ENCODE measurements around the gene CCND3.

Gene CCND3

DNA sequence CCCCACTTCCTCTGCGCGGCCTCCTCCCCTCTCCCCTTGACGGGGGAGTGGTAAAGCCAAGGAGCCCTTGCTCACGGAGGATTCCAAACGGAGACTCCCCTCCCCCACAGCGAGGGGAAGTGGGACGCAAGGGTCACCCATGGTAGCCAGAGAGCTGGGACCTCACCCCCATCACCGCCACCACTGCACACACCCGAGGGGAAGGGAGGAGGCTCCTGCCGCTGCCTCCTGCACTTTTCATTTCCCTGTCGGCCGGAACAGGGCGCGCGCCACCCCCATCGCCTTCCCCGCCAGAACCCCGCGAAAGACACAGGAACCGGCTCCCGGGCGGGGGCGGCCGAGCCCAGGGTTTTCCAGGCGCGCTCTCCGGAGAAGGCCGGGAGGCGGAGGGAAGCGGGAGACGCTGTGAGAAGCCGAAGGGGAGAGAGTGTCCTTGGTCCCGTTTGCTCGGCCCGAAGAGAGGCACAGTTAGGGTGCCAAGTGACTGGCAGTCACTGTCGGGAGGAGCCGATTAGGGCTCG is 789 bp downstream of the CCND3 start:
- Histone ChIP-seq H2AFZ (ENCODE audit: low read depth, low read length) (peak overlapping the region; percentile 53), H3K4me1 (ENCODE audit: insufficient read depth, low read length) (peaks cover 29% of the 10 kb centered on the region), H3K9me3 (ENCODE audit: low read length) (no peaks in the 10 kb centered on the region), H3K36me3 (ENCODE audit: insufficient read depth, low read length) (peaks cover 5% of the 10 kb centered on the region), H3K27me3 (ENCODE audit: insufficient read depth, low read length) (no peaks in the 10 kb centered on the region), H3K4me3 (ENCODE audit: low read length) (peak overlapping the region; percentile 93)

DNA sequence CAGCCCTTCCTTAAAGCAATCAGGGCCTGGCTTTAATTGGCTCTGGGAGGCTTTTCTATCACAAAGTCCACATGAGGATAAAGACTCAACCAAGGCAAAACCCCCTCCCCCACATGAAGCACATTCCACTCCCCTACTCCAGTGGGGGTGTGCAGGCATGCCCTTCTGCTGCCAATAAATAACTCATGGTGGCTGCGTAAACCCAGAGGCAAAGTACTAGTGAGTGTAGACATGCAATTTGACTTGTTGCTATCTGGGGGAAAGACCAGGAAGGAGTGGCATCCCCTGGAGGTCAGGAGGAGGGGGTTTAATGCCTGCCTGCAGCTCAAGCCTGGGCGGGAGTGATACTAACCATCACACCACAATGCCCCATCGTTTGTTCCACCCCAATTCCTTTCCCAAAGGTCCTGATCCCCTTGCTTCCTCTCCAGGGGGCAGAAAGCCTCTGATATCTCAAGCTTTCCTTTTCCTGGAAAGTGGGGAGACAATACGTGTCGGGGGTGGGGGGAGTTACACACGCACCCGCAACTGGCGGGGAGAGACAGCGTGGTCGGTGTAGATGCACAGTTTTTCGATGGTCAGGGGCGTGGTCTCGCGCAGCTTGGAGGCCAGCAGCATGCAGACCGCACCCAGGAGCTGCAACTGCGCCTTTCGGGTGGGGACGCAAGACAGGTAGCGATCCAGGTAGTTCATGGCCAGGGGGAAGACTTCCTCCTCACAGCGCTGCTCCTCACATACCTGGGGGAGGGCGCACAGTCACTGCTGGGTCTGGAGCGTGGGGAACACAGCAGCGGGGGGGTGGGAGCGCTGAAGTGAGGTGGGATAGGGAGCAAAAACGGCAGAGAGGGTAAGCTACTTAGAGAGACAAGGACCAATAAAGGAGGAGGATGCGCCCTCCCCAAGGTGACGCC is 1.5 kb downstream of the CCND3 start:
- Histone ChIP-seq H3K4me3 (ENCODE audit: low read length) (peak overlapping the region; percentile 93), H3K27me3 (ENCODE audit: insufficient read depth, low read length) (no peaks in the 10 kb centered on the region), H2AFZ (ENCODE audit: low read depth, low read length) (peak overlapping the region; percentile 53), H3K9me3 (ENCODE audit: low read length) (no peaks in the 10 kb centered on the region), H3K4me1 (ENCODE audit: insufficient read depth, low read length) (peaks cover 33% of the 10 kb centered on the region), H3K36me3 (ENCODE audit: insufficient read depth, low read length) (peaks cover 5% of the 10 kb centered on the region)

DNA sequence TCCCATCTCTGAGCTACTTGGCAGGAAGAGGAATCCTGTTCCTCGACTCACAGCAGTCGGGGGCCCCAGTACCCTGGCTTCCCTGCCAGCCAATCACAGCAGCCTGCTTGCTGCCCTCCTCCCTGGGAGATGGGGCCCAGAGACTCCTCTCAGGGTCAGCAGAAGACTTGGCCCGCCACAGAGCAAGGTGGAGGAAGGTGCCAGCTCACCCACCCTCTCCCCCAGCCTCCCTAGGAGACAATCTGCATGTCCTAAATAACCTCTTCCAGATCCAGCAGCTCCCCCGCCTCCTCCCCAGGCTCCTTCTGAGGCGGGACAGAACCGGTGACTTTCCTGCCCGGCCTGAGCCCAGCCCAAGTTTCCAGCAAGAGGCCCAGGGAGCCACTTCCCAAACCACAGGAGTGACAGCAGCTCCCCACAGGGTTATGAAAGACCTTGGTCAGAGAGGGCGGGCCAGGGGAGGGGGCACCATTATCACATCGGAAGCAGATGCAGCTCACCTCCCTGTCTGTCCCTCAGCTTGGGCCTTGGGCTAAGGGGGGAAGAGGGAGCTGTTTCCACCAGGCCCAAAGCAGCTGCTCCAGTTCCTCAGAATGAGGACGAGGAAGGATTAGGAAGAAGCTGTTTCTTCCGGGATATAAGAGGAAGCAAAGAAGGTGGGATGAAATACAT is 2.3 kb downstream of the CCND3 start:
- H3K36me3 ChIP-seq (ENCODE audit: insufficient read depth, low read length) = peaks cover 9% of the 10 kb centered on the region
- H3K27me3 ChIP-seq (ENCODE audit: insufficient read depth, low read length) = no peaks in the 10 kb centered on the region
- no peak overlapping the region for H3K4me3 ChIP-seq (ENCODE audit: low read length)
- H3K9me3 ChIP-seq (ENCODE audit: low read length) = no peaks in the 10 kb centered on the region
- H3K4me1 ChIP-seq (ENCODE audit: insufficient read depth, low read length) = peaks cover 38% of the 10 kb centered on the region
- no peak overlapping the region for H2AFZ ChIP-seq (ENCODE audit: low read depth, low read length)

DNA sequence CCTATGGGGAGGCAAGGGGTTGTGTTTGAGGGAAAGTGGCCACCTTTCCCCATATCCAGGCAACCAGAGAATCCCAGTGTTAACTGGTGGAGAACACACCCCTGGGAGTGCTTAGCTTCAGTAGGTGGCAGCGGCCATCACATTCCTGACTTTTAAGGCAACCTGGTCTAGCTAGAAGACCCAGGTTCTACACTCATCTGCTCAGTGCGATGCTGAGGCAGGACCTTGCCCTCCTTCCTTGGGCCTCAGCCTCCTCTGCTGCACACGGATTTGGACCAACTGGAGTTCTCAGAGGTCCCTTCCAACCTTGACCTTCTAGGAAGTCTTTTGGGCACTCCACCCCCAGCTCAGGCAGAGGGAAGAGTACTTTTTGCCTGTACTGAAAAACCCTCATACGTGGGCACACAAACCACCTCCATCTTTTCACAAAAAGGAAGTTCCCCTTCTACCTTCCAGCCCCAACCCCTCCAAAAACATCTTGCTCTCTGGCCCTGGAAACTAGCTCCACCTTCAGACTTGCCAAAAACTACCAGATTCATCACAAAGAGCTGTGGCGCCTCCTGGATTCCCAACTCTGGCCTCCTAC is 2.9 kb downstream of the CCND3 start:
- no peaks in the 10 kb centered on the region for H3K9me3 ChIP-seq (ENCODE audit: low read length)
- no peaks in the 10 kb centered on the region for H3K27me3 ChIP-seq (ENCODE audit: insufficient read depth, low read length)
- no peak overlapping the region for H2AFZ ChIP-seq (ENCODE audit: low read depth, low read length)
- no peak overlapping the region for H3K4me3 ChIP-seq (ENCODE audit: low read length)
- H3K4me1 ChIP-seq (ENCODE audit: insufficient read depth, low read length) = peaks cover 38% of the 10 kb centered on the region
- peaks cover 15% of the 10 kb centered on the region for H3K36me3 ChIP-seq (ENCODE audit: insufficient read depth, low read length)

DNA sequence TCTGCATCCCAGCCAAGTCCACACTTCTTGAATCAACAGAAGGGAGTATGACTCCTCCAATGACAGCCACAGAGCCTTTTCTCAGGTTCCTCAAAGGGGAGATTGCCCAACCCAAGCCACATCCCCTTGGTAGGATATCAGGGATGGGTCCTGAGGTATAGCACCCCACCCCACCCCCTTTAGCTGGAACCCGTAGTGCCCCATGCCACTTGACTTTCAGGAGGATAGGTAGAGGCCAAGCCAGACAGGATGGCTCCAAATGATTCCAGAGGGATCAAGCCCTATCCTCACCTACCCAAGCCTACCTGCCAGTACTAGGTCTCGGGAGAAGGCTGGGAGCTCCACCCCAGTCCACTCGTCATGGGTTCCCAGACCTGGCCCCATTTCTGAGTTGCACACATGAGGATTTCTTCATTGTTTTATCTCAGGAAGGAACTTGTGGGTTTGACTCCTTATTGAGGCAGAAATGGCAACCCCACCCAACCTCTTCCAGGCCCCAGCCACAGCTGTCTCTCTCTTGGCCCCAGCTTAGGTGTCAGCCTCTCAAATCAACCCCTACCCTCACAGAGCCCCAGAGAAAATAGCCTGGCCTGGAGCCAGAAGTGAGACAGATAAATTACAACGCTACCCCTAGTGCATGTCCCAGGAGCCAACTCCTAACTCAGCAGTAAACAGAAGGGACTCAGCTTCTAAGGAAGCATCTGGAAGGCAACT is 3.6 kb downstream of the CCND3 start:
- H3K4me3 ChIP-seq (ENCODE audit: low read length) = no peak overlapping the region
- no peak overlapping the region for H2AFZ ChIP-seq (ENCODE audit: low read depth, low read length)
- no peaks in the 10 kb centered on the region for H3K9me3 ChIP-seq (ENCODE audit: low read length)
- H3K27me3 ChIP-seq (ENCODE audit: insufficient read depth, low read length) = no peaks in the 10 kb centered on the region
- H3K4me1 ChIP-seq (ENCODE audit: insufficient read depth, low read length) = peaks cover 38% of the 10 kb centered on the region
- peaks cover 20% of the 10 kb centered on the region for H3K36me3 ChIP-seq (ENCODE audit: insufficient read depth, low read length)

DNA sequence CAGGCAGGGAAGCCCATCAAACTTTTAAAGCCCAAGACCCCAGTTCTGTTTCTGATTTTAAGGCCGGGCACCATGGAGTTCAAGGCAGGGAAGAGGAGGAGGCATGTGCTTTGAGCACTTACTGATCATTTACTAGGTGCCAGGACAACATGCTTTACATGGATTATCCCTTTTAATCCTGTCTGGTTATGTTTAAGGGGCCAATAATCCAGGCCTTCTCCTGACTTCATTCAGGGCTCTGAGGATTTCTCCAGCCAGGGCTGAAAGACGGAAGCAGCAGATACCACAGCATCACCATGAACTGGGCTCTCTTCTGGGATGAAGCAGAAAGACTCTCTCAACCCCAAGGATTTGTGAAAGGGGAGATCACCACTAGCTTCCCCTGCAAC is 4.1 kb downstream of the CCND3 start:
- Histone ChIP-seq H3K36me3 (ENCODE audit: insufficient read depth, low read length) (peaks cover 25% of the 10 kb centered on the region), H3K4me3 (ENCODE audit: low read length) (no peak overlapping the region), H3K4me1 (ENCODE audit: insufficient read depth, low read length) (peaks cover 36% of the 10 kb centered on the region), H2AFZ (ENCODE audit: low read depth, low read length) (no peak overlapping the region), H3K9me3 (ENCODE audit: low read length) (no peaks in the 10 kb centered on the region), H3K27me3 (ENCODE audit: insufficient read depth, low read length) (no peaks in the 10 kb centered on the region)

DNA sequence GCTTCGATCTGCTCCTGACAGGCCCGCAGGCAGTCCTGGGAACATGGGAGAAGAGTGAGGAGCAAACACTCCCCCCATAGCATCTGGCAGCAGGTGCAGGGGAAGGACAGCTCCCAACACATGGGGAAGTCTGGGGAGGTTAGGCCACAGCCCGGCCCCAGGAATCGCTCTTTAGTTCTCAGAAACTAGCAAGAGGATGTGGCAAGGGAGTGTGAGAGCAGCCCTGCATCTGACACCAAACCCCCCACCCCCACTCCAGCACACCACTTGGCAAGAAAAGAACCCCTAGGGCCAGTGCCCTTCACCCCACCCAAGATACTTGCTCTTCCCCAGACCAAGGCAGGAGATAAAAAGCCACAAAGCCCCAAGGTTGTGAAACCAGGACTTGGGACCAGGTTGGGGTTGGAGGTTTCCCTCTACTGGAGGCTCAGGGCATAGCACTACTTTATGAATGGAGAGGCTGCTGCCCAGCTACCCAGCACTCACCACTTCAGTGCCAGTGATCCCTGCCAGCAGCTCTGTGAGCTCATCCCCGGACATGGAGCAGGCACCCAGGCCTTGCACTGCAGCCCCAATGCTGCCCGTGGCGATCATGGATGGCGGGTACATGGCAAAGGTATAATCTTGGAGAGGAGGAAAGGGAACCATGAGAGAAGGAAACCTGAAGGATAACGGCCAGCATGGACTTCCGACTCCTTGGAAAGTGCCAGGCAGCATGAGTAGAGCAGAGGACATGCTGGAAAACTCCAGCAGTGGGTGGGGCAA is 5.4 kb downstream of the CCND3 start:
- no peaks in the 10 kb centered on the region for H3K9me3 ChIP-seq (ENCODE audit: low read length)
- H3K36me3 ChIP-seq (ENCODE audit: insufficient read depth, low read length) = peaks cover 37% of the 10 kb centered on the region
- no peaks in the 10 kb centered on the region for H3K27me3 ChIP-seq (ENCODE audit: insufficient read depth, low read length)
- no peak overlapping the region for H2AFZ ChIP-seq (ENCODE audit: low read depth, low read length)
- H3K4me1 ChIP-seq (ENCODE audit: insufficient read depth, low read length) = peaks cover 31% of the 10 kb centered on the region
- H3K4me3 ChIP-seq (ENCODE audit: low read length) = no peak overlapping the region

DNA sequence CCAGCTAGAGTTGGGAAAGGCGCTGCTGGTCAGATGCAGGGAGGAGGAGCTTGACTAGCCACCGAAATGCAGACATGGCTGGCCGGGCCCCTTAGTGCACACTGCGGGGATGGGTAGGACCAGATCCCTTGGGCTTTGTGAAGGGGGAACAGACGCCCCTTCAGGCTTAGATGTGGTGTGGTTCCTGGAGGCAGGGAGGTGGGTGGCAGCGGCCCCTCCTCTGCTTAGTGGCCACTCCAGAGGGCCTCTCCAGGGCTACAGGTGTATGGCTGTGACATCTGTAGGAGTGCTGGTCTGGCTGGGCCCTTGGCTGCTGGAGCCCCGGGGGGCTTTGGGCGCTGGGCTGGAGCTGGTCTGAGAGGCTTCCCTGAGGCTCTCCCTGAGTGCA is 5.9 kb downstream of the CCND3 start:
- Histone ChIP-seq H3K9me3 (ENCODE audit: low read length) (no peaks in the 10 kb centered on the region), H2AFZ (ENCODE audit: low read depth, low read length) (no peak overlapping the region), H3K4me3 (ENCODE audit: low read length) (no peak overlapping the region), H3K4me1 (ENCODE audit: insufficient read depth, low read length) (peaks cover 30% of the 10 kb centered on the region), H3K36me3 (ENCODE audit: insufficient read depth, low read length) (peaks cover 43% of the 10 kb centered on the region), H3K27me3 (ENCODE audit: insufficient read depth, low read length) (no peaks in the 10 kb centered on the region)

DNA sequence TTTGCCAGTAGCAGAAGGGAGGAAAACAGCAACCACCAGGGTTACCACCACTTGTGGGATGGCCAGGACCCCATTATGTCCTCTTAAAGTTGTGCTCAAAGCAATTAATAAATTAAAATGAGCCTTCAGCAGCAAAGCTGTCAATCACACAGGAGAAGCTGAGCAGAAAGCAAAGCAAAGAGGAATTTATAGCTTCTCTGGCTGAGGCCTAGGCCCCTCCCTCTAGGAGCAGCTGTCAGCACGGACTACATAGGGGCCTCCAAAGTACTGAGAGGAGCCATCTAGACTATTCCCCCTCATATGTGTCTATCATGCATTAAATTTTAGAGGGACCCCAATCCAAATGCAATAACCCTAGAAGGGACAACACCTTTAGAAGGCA is 6.4 kb downstream of the CCND3 start:
- H3K9me3 ChIP-seq (ENCODE audit: low read length) = no peaks in the 10 kb centered on the region
- H3K27me3 ChIP-seq (ENCODE audit: insufficient read depth, low read length) = no peaks in the 10 kb centered on the region
- H3K4me1 ChIP-seq (ENCODE audit: insufficient read depth, low read length) = peaks cover 25% of the 10 kb centered on the region
- H2AFZ ChIP-seq (ENCODE audit: low read depth, low read length) = no peak overlapping the region
- no peak overlapping the region for H3K4me3 ChIP-seq (ENCODE audit: low read length)
- H3K36me3 ChIP-seq (ENCODE audit: insufficient read depth, low read length) = peaks cover 48% of the 10 kb centered on the region

DNA sequence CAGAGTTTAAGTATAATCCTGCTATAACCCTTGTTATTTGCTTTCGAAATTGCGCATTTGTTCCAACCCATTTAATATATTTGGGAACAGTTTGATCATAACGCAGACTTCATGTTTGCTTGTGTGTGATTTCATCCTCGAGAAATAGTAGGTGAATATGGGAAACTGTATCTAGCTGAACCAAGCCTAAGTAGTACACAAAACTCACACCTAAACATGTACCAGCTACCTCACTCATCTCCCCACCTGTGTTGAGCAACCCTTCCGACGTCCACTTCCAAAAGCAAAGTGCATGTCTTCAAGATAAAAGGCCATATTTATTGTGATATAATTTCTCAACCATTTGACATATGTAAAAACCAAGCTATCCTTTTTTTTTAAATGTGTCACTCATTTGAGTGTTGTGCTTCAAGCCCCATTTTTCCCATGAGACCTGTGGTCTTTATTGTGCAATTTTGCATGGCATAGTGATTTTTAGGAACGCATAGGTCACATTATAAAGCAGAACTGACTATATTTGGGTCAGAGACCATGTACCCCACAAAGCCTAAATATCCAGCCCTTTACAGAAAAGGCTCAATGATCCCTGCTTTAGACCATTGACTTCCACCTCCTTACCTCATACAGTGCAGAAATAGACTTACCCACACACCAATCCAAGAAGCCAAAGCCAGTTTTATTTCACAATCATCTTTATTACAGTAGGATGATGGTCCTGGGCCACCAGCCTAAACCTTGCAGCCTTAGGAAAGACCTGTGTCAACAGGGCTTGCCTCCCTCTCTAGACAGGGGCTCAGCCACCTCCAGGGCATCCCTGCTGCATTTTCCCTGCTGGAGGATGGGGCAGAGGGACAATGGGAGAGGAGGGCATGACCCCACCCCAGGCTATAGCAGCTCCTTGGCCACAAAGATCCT is 7.1 kb downstream of the CCND3 start:
- Histone ChIP-seq H3K4me3 (ENCODE audit: low read length) (no peak overlapping the region), H2AFZ (ENCODE audit: low read depth, low read length) (no peak overlapping the region), H3K27me3 (ENCODE audit: insufficient read depth, low read length) (no peaks in the 10 kb centered on the region), H3K36me3 (ENCODE audit: insufficient read depth, low read length) (peaks cover 55% of the 10 kb centered on the region), H3K9me3 (ENCODE audit: low read length) (no peaks in the 10 kb centered on the region), H3K4me1 (ENCODE audit: insufficient read depth, low read length) (peaks cover 18% of the 10 kb centered on the region)

DNA sequence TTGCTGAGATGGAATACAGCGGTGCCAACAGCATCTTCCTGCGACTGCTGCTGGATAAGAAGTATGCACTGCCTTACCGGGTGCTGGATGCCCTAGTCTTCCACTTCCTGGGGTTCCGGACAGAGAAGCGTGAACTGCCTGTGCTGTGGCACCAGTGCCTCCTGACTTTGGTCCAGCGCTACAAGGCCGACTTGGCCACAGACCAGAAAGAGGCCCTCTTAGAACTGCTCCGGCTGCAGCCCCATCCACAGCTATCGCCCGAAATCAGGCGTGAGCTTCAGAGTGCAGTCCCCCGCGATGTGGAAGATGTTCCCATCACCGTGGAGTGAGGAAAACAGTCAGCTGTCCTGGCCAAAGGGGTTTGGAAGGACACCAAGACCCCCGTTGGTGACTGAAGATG is 9.2 kb downstream of the CCND3 start:
- Histone ChIP-seq H3K9me3 (ENCODE audit: low read length) (no peaks in the 10 kb centered on the region), H3K4me3 (ENCODE audit: low read length) (no peak overlapping the region), H3K27me3 (ENCODE audit: insufficient read depth, low read length) (no peaks in the 10 kb centered on the region), H3K4me1 (ENCODE audit: insufficient read depth, low read length) (peaks cover 13% of the 10 kb centered on the region), H3K36me3 (ENCODE audit: insufficient read depth, low read length) (peaks cover 76% of the 10 kb centered on the region), H2AFZ (ENCODE audit: low read depth, low read length) (no peak overlapping the region)

Data from neuron (in vitro differentiated cells).